GM04503 (cell line): ENCODE data around the gene C17orf75.
"Not testable (repeated sequence)": the region's sequence is repeated elsewhere in the genome, so short reads cannot be mapped to it uniquely, and the experiment has no call there.

Experiments
- DNase-seq: peaks from one replicate; pipeline ENCODE4 v3.0.0-alpha.2; 2012; ENCODE audit warnings: low read depth

The C17orf75 gene

GRCh38 chr17:32341857-32342602 is at the start of gene C17orf75:
Gene C17orf75 (minus strand): TSS chr17:32342173. CDS start chr17:32342139, 34 bp downstream.
- no peak for DNase-seq

- no peak for DNase-seq
Observed at GRCh38 chr17:32388613-32389459, 46.9 kb upstream of the C17orf75 start.

GRCh38 chr17:32388128-32388527 is 46.2 kb upstream of the C17orf75 start:
- DNase-seq = not testable (repeated sequence)

- no peak for DNase-seq
Observed at GRCh38 chr17:32386844-32387243, 44.9 kb upstream of the C17orf75 start.

GRCh38 chr17:32385971-32386370 is 44.0 kb upstream of the C17orf75 start:
- DNase-seq = no peak

GRCh38 chr17:32385121-32385520 is 43.1 kb upstream of the C17orf75 start:
- DNase-seq = no peak

GRCh38 chr17:32383926-32384434 is 42.0 kb upstream of the C17orf75 start:
- no peak for DNase-seq

- DNase-seq = no peak
Observed at GRCh38 chr17:32382526-32383223, 40.7 kb upstream of the C17orf75 start.

- no peak for DNase-seq
Observed at GRCh38 chr17:32370426-32370825, 28.5 kb upstream of the C17orf75 start.

- DNase-seq = no peak
Observed at GRCh38 chr17:32361270-32361669, 19.3 kb upstream of the C17orf75 start.

- DNase-seq = no peak
Observed at GRCh38 chr17:32357615-32358014, 15.6 kb upstream of the C17orf75 start.

GRCh38 chr17:32356750-32357149 is 14.8 kb upstream of the C17orf75 start:
- DNase-seq = no peak

GRCh38 chr17:32356378-32356743 is 14.4 kb upstream of the C17orf75 start:
- DNase-seq = no peak

GRCh38 chr17:32355649-32356377 is 13.8 kb upstream of the C17orf75 start:
- no peak for DNase-seq

- DNase-seq = not testable (repeated sequence)
Observed at GRCh38 chr17:32352734-32353133, 10.8 kb upstream of the C17orf75 start.

GRCh38 chr17:32350666-32351418 is 8.9 kb upstream of the C17orf75 start:
- no peak for DNase-seq

GRCh38 chr17:32349854-32350665 is 8.1 kb upstream of the C17orf75 start, which contains the start of gene ZNF207:
Gene ZNF207 (plus strand): TSS chr17:32350157. CDS start chr17:32350286, 129 bp downstream.
- peak; percentile 75 for DNase-seq

- DNase-seq = no peak
Observed at GRCh38 chr17:32349503-32349853, 7.5 kb upstream of the C17orf75 start.

- no peak for DNase-seq
Observed at GRCh38 chr17:32348483-32348800, 6.5 kb upstream of the C17orf75 start.

GRCh38 chr17:32345951-32346600 is 4.1 kb upstream of the C17orf75 start:
- no peak for DNase-seq
